ENCODE results near the gene CLBA1.

CLBA1 gene

DNA sequence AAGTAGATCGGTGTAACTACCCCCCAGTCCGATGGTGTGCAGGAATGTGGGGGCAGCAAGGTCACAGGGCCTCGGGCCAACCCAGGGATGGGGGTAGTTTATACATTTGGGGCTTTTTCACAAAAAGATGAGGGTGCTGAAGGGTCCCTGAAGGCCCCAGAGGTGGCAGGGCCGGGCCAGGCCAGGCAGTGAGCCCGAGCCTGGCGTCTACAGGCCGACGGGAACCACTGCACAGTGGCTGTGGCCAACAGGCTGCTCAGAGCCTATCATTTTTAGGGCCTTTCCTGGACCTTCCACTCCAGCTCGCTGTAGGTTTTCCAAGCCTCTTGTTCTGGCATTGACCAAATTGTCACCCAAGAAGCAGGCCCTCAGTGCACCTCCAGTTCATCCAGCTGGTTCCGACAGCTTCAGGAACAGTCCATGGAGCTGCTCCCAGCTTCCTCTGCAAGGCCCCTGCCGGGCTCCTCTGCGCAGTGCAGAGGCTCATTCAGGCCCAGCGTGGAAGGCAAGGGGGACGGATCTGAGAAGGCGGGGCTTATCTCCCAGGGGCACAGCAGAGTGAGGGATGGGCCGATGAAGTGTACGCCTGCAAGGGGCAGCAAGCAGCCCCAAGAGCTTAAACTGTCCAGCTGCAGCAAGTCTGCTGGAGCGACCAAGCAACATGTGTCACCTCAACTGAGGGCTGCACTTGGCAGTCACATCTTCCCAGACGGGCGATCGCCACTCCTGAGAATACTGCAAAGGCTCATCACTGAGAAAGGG, 21.4 kb downstream of the CLBA1 start:
- Histone ChIP-seq H3K4me2 (ENCODE audit: low read length) (no peak overlapping the region), H3K9me3 (ENCODE audit: control insufficient read depth, insufficient read depth, low read length) (no peaks in the 10 kb centered on the region), H3K36me3 (ENCODE audit: control insufficient read depth, low read length) (peaks cover 56% of the 10 kb centered on the region), H4K20me1 (ENCODE audit: control insufficient read depth, insufficient read depth, low read depth, low read length) (peaks cover 18% of the 10 kb centered on the region; the same call in 1 of the 2 replicates), H3F3A (ENCODE audit: control insufficient read depth, insufficient read depth) (no peaks in the 10 kb centered on the region), H3K4me3 (ENCODE audit: low read length) (no peak overlapping the region), H3K9me2 (replicated peaks; ENCODE audit: control insufficient read depth, low read length) (no peaks in the 10 kb centered on the region), H3K79me2 (ENCODE audit: control insufficient read depth, low read length) (peaks cover 44% of the 10 kb centered on the region), H3K4me1 (ENCODE audit: control insufficient read depth, low read length) (no peaks in the 10 kb centered on the region), H3K27ac (ENCODE audit: low read depth, low read length) (no peak overlapping the region), H3K27me3 (ENCODE audit: control insufficient read depth, low read length) (no peaks in the 10 kb centered on the region)
- TF ChIP-seq, protein P1, sequence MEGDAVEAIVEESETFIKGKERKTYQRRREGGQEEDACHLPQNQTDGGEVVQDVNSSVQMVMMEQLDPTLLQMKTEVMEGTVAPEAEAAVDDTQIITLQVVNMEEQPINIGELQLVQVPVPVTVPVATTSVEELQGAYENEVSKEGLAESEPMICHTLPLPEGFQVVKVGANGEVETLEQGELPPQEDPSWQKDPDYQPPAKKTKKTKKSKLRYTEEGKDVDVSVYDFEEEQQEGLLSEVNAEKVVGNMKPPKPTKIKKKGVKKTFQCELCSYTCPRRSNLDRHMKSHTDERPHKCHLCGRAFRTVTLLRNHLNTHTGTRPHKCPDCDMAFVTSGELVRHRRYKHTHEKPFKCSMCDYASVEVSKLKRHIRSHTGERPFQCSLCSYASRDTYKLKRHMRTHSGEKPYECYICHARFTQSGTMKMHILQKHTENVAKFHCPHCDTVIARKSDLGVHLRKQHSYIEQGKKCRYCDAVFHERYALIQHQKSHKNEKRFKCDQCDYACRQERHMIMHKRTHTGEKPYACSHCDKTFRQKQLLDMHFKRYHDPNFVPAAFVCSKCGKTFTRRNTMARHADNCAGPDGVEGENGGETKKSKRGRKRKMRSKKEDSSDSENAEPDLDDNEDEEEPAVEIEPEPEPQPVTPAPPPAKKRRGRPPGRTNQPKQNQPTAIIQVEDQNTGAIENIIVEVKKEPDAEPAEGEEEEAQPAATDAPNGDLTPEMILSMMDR (IDR thresholded peaks at IDR 0.05; ENCODE audit: low read depth, low read length, poor library complexity, severe bottlenecking): no peak
- no peak for TF ChIP-seq EZH2phosphoT487 (IDR thresholded peaks at IDR 0.05; ENCODE audit: borderline replicate concordance, low read length)

DNA sequence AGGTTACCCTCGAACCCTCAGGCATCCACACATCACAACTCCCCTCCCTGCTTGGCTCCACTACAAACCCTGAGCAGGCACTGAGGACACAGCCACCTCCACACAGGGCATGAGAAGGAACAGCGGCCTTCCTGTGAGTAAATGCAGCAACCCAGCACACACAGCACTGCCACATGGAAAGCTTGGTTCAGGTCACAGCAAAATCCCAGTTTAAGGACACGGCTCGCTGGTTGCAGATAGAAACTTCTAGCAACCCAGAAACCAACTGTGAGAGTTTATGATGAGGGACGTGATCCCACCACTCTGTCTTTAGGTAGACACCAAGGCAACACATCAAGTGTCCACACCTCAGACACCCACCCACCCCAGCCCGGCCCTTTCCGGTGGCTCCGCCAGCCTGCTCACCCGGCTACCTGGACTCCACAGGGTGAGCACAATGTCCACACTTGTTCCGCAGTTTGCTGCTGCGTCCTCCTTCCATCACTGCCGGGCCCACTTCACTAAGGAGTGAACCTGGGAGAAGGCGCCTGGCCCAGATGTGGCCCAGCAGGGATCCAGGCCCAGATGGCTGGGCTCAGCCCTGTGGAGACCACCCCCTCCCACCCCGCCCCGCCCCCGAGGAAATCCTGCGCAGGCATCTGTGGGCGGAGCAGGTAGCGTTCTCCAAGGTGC, 22.1 kb downstream of the CLBA1 start:
- Histone ChIP-seq H3F3A (ENCODE audit: control insufficient read depth, insufficient read depth) (no peaks in the 10 kb centered on the region), H3K36me3 (ENCODE audit: control insufficient read depth, low read length) (peaks cover 63% of the 10 kb centered on the region), H3K4me2 (ENCODE audit: low read length) (no peak overlapping the region), H3K79me2 (ENCODE audit: control insufficient read depth, low read length) (peaks cover 51% of the 10 kb centered on the region), H3K9me3 (ENCODE audit: control insufficient read depth, insufficient read depth, low read length) (no peaks in the 10 kb centered on the region), H4K20me1 (ENCODE audit: control insufficient read depth, insufficient read depth, low read depth, low read length) (peaks cover 23% of the 10 kb centered on the region; the same call in 1 of the 2 replicates), H3K27me3 (ENCODE audit: control insufficient read depth, low read length) (no peaks in the 10 kb centered on the region), H3K9me2 (replicated peaks; ENCODE audit: control insufficient read depth, low read length) (no peaks in the 10 kb centered on the region), H3K4me1 (ENCODE audit: control insufficient read depth, low read length) (no peaks in the 10 kb centered on the region), H3K27ac (ENCODE audit: low read depth, low read length) (no peak overlapping the region), H3K4me3 (ENCODE audit: low read length) (no peak overlapping the region)
- TF ChIP-seq, protein P1 (IDR thresholded peaks at IDR 0.05; ENCODE audit: low read depth, low read length, poor library complexity, severe bottlenecking): no peak
- TF ChIP-seq EZH2phosphoT487 (IDR thresholded peaks at IDR 0.05; ENCODE audit: borderline replicate concordance, low read length): no peak

DNA sequence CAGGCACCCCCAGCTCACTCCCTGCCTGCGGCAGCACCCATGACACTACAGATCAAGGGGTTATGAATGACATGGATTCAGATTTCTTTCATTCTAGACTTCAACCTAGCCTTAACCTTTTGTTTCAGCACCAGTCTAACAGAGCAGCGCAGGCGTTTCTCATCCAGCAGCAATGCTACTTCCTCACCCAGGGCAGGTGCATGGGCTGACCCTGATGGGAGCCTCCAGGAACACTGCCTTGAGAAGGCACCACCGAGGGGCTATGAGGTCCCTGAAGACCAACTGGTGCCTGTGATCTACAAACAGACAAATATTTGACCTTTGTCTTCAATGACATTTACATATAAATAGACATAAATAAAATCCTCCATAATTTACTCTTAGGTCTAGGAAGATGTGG, 24.5 kb downstream of the CLBA1 start:
- H3K27ac ChIP-seq (ENCODE audit: low read depth, low read length): no peak overlapping the region
- peaks cover 42% of the 10 kb centered on the region; the same call in 1 of the 2 replicates for H4K20me1 ChIP-seq (ENCODE audit: control insufficient read depth, insufficient read depth, low read depth, low read length)
- TF ChIP-seq, protein P1 (IDR thresholded peaks at IDR 0.05; ENCODE audit: low read depth, low read length, poor library complexity, severe bottlenecking): no peak
- TF ChIP-seq EZH2phosphoT487 (IDR thresholded peaks at IDR 0.05; ENCODE audit: borderline replicate concordance, low read length): no peak
- H3K4me1 ChIP-seq (ENCODE audit: control insufficient read depth, low read length): peaks cover 19% of the 10 kb centered on the region
- H3K9me3 ChIP-seq (ENCODE audit: control insufficient read depth, insufficient read depth, low read length): no peaks in the 10 kb centered on the region
- H3F3A ChIP-seq (ENCODE audit: control insufficient read depth, insufficient read depth): no peaks in the 10 kb centered on the region
- H3K79me2 ChIP-seq (ENCODE audit: control insufficient read depth, low read length): peaks cover 75% of the 10 kb centered on the region
- no peak overlapping the region for H3K4me3 ChIP-seq (ENCODE audit: low read length)
- no peaks in the 10 kb centered on the region for H3K27me3 ChIP-seq (ENCODE audit: control insufficient read depth, low read length)
- H3K36me3 ChIP-seq (ENCODE audit: control insufficient read depth, low read length): peaks cover 87% of the 10 kb centered on the region
- no peak overlapping the region for H3K4me2 ChIP-seq (ENCODE audit: low read length)
- H3K9me2 ChIP-seq (replicated peaks; ENCODE audit: control insufficient read depth, low read length): no peaks in the 10 kb centered on the region

All from DOHH2 (cell line).